NCI-H146 treated with DMSO at 0.1 percent for 48 hours (cell line): ENCODE data around the gene AOC2.
"Not testable (repeated sequence)": the region's sequence is repeated elsewhere in the genome, so short reads cannot be mapped to it uniquely, and the experiment has no call there.

ENCODE experiments used
- DNase-seq: peaks from one replicate; lab custom pipeline; 2025; ENCODE audit not compliant: unreplicated experiment; lab: John Stamatoyannopoulos, UW

Gene AOC2

DNA sequence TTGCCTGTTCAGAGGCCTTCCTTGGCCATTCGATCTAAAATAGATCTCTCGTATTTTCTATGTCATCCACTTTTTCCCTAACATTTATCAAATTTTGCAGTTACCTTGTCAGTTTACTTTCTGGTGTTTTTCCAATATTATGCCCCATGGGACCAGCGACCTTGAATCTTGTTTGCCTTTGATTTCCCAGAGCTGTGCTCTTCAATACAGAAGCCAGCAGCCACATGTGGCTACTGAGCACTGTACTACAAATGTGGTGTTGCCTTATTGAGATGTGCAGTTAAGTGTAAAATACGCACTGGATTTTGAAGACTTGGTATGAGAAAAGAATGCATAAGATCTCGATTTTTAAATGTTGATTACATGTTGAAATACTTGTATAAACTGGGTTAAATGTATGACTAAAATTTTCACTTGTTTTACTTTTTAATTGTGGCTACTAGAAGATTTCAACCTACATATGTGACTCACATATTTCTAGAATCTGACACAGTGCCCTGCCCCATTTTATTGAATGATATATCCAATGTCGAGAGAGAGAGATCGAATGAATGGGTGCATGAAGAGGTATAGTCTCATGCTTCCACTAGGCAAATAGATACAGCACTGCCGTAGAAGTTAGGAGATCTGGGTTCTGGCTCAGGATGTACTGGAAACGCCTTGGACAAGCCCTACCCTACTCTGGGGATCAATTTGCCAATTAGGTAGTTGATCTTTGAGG, 12.0 kb upstream of the AOC2 start:
- no peak for DNase-seq

DNA sequence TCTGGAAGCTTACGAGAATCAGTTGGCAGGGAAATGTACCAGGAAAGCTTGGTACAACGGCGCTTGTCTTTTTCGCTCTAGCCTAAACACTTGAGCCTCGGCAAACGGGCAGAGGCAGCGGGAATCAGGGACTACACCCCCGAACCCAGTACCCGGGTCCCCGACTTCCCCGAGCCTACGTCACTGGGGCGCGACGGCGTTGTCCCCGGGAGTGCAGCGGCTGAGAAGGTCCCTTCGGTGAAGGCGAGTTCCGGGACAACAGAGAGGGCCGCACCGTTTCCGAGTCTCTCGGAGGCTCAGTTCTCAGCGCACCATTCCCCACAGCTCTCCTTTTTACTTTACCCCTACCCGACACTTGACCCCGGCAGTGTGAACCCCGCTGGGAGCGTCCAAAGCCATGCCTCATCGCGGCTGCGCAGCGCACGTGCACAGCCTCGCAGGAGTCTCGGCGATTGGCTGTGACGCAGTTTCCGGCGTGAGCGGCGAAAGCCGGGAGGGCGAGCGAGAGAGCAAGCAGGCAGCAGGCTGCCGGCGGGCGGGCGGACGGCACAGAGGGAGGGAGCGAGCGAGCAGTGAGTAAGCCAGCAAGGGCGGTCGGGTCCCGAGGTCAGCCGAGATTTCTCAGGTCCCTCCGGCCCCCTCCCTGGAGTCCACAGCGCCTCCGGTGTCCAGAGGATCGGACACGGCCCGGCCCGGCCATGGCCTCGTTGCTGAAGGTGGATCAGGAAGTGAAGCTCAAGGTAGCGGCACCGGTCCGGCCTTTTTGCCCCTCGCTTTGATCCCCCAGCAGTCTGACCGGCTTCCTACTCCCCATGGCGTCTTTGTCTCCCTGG, 11.2 kb upstream of the AOC2 start, which contains the start of gene PSME3:
Gene PSME3 (plus strand): TSS at position 464 of the 833 bp plus-strand sequence. CDS start 235 bp downstream, at position 699.
- DNase-seq: peak; percentile 73

DNA sequence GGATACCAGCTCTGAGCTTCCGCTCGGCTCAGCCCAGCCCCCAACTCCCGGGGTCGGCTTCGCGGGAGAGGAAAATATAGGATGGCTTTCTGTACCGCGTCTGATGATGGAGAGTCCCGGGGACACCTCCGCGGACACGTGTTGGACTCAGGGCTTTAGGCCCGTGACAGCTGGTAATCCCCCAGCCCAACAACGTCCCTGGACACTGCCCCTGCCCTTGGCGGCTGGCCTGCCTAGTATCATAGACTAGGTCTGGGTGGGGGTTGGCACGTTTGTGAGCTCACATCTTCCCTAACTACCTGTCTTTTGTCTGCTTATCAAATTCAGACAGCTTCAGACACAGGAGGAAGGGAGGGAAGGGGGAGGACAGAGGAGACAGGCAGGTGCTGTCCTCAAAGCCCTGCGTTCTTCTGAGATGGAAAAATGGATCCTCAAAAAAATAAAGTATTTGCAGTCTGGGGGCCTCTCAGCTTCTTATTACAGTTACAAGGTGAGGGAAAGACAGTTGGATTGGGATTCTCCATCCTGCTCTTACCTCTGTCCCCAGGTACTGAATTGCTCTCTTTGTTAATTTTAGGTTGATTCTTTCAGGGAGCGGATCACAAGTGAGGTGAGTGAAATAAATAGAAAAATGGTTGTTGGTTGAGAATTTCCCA, 10.5 kb upstream of the AOC2 start:
- peak; percentile 58 for DNase-seq

DNA sequence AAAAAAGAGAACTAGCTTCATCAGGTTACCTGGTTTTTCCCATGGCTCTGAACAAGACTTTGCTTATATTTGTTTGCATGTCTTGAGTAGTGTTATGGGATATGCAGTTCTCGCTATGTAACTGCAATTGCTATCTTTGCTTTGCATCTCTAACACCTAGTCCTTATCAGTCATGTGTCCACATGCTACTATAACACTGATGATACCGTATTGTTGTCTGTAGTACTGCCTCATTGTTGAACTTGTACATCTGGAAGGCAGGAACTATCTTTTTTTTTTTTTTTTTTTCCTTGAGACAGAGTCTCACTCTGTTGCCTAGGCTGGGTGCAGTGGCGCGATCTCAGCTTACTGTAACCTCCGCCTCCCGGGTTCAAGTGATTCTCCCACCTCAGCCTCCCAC, 8.6 kb upstream of the AOC2 start:
- no peak for DNase-seq

DNA sequence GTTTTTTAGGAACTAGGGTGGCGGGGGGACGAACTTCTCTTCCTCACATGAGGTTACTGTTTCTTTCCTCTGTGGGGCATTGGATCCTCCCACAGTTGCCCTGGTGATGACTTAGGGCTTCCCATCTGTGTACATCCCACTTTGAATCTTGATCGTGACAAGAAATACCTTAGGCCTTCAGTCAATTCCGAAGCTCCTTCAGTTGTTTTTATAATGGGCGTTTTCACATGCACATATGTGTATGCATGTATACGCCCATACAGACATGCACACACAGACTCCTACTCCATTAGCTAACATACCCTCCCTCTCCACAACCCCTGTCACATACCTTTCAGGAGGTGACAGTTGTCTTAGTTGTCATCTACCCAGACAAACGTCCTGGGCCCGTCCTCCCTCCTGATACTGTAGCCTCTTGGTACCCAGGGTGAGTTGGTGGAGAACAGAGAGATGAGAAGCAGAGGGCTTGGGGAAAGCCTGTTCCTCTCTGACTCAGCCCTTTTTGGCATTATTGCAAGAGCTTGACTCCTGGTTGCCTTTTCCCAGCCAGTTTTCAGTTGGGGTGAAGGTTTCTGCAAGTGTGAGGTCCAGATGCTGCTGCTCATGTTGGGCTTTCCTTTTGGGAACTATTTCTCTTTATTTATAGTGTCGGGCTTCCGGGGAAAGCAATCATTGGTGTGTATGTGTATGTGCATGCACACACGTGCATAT, 2.2 kb upstream of the AOC2 start:
- no peak for DNase-seq

DNA sequence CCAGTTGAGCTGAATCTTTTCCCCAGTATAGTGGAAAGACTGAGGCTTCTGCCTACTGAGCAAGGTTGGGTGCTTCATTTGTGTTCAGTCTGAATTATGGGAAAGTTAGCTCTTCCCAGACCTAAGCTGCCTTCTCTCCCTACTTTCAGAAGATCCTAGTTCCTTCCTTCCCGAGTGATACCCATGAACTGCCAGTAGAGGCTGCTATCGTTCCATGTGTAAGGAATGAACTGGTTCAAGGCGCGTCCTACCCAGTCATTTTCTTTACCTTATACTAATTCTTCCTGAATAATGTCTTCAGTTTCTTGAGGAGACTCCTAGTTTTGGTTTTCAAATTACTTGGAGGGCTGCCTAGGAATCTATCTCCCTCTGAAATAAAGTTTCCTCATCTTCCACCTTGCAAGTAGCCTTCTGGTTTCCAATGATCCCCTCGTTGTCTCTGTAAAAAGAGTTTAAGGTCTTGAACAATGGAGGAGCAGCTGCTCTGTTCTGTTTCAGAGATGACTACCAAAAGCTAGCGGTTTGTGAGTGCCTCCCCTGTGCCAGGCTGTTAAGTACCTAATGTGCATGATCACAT, 934 bp upstream of the AOC2 start:
- DNase-seq: peak; percentile 23

DNA sequence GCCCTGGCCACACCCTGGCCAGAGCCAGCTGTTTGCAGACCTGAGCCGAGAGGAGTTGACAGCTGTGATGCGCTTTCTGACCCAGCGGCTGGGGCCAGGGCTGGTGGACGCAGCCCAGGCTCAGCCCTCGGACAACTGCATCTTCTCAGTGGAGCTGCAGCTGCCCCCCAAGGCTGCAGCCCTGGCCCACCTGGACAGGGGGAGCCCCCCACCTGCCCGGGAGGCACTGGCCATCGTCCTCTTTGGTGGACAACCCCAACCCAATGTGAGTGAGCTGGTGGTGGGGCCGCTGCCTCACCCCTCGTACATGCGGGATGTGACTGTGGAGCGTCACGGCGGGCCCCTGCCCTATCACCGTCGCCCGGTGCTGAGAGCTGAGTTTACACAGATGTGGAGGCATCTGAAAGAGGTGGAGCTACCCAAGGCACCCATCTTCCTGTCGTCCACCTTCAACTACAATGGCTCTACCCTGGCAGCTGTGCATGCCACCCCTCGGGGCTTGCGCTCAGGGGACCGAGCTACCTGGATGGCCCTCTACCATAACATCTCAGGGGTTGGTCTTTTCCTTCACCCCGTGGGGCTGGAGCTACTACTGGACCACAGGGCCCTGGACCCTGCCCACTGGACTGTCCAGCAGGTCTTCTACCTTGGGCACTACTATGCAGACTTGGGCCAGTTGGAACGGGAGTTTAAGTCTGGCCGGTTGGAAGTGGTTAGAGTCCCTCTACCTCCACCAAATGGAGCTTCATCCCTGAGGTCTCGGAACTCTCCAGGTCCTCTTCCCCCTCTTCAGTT, 578 bp downstream of the AOC2 start:
- DNase-seq: no peak

DNA sequence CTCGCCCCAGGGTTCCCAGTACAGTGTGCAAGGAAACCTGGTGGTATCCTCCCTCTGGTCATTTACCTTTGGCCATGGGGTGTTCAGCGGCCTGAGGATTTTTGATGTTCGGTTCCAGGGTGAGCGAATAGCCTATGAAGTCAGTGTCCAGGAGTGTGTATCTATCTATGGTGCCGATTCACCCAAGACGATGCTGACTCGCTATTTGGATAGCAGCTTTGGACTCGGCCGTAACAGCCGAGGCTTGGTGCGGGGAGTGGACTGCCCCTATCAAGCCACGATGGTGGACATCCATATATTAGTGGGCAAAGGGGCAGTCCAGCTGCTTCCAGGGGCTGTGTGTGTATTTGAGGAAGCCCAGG, 1.2 kb downstream of the AOC2 start:
- DNase-seq: no peak

DNA sequence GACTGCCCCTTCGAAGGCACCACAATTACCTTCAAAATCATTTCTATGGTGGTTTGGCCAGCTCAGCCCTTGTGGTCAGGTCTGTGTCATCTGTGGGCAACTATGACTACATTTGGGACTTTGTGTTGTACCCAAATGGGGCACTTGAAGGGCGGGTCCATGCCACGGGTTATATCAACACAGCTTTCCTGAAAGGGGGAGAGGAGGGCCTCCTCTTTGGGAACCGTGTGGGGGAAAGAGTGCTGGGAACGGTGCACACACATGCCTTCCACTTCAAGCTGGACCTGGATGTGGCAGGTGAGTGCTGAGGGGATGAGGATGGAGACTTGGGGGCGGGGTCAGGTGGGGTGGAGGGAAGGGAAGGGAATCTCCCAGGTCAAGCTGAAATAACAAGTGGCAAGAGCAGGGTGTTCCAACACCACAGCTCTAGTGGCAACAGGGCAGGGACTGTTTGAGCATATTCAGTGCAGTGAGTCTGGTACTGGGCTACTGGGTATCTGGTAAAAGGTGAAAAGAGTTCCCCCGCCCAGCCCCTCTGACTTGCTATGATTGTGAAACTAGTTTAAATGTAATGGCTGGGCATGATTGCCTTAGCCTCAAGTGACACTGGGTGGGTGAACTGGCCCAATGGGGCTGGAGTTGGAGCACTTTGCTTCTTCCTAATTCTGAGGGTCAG, 1.7 kb downstream of the AOC2 start:
- no peak for DNase-seq

DNA sequence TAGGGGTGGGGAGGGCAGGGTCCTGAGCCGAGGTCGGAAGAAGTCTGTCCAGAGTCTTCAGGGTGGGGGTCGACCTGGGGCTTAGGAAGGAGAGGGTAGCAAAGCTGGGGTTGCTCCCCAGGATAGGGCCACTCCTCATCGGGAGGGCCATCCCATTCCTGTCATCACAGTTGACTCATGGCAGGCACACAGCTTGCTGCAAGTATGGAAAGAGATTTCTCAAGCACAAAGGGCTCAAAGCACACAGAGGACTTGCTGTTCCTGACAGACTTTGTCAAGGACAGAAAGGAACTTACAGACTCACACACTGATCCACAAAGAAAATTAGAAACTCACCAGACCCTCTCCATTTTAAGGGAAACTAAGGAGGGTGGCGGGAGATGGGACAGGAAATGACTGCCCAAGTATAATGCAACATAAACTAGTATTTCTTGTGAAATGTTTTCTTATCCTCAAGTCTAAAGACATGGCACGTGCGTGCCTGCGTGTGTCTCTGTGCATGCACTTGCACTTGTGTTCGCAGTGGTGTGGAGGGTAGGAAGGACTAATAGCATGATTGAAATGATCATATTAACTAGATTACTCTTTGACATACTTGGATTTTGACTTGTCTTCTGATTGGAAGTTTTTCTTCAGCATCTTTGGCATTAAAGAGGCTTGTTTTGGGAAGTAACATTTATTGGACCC, 2.4 kb downstream of the AOC2 start:
- DNase-seq: no peak

DNA sequence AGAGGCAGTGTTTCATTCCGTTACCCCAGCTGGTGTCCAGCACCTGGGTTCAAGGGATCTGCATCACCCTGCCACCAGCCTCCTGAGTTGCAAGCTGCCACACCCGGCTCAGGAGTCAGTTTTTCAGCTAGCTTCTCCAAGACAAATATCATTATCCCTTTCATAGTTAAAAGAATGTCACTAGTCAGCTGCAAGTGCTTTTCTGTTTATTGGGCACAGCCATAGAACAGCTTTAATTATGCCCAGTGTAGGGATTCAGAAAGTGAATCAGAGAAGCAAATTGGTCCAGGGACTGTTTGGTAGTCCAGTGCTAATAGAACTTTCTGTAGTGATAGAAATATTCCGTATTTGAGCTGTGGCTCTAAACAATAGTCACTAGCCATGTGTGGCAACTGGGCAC, 3.7 kb downstream of the AOC2 start:
- DNase-seq: no peak

DNA sequence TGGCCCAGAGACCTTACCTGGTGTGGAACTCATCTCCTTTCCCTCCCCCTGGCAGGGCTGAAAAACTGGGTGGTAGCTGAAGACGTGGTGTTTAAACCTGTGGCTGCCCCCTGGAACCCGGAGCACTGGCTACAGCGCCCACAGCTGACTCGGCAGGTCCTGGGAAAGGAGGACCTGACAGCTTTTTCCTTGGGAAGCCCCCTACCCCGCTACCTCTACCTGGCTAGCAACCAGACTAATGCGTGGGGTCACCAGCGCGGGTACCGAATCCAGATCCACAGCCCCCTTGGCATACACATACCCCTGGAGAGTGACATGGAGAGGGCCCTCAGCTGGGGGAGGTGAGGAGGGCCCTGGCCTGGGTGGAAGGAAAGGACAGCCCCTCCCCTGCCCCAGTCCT, 4.7 kb downstream of the AOC2 start:
- DNase-seq: no peak

DNA sequence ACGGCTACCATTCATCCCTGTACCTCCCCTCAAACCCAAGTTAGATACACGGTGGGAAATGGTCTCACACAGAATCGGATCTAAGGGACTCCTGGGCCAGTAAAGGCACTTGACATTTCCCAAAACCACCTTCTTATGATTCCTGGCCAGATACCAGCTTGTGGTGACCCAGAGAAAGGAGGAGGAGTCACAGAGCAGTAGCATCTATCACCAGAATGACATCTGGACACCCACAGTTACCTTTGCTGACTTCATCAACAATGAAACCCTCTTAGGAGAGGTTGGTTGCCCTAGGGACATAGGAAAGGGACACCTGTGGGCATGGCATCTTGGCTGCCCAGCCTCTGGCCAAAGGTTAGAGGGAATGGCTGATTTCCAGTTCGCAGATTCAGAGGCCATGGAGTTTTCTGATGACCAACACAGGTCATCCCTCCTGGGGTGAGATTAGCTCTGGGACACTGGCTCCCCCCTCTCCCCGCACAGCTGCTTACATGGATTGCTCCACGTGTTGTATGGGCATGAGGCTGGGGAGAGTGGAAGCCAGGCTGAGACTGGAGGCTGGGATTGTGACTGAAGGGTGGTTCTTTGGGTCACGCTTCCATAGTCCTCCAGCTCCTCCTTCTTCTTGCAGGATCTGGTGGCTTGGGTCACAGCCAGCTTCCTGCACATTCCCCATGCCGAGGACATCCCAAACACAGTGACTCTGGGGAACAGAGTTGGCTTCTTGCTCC, 5.2 kb downstream of the AOC2 start:
- no peak for DNase-seq

DNA sequence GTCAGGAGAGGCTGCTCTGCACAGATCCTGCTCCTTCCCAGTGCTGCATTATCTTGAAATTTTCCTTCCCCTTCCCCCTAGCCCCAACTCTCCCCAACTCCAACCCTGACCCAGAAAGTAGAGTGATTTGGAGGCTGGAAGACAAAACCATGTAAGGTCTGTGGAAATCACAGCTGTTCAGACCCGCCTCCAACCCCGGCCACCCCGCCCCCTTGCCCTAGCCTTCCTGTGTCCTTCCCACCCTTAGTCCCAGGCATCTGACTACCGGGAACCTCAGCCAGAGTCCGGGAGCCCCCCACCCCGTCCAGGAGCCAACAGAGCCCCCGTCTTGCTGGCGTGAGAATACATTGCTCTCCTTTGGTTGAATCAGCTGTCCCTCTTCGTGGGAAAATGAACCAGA, 6.6 kb downstream of the AOC2 start, which contains the start of gene AOC3:
Gene AOC3 (plus strand): TSS at position 246 of the 400 bp plus-strand sequence. CDS start 145 bp downstream, at position 391.
- DNase-seq: no peak

DNA sequence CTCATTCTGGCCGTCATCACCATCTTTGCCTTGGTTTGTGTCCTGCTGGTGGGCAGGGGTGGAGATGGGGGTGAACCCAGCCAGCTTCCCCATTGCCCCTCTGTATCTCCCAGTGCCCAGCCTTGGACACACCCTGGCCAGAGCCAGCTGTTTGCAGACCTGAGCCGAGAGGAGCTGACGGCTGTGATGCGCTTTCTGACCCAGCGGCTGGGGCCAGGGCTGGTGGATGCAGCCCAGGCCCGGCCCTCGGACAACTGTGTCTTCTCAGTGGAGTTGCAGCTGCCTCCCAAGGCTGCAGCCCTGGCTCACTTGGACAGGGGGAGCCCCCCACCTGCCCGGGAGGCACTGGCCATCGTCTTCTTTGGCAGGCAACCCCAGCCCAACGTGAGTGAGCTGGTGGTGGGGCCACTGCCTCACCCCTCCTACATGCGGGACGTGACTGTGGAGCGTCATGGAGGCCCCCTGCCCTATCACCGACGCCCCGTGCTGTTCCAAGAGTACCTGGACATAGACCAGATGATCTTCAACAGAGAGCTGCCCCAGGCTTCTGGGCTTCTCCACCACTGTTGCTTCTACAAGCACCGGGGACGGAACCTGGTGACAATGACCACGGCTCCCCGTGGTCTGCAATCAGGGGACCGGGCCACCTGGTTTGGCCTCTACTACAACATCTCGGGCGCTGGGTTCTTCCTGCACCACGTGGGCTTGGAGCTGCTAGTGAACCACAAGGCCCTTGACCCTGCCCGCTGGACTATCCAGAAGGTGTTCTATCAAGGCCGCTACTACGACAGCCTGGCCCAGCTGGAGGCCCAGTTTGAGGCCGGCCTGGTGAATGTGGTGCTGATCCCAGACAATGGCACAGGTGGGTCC, 7.2 kb downstream of the AOC2 start:
- DNase-seq: not testable (repeated sequence)

DNA sequence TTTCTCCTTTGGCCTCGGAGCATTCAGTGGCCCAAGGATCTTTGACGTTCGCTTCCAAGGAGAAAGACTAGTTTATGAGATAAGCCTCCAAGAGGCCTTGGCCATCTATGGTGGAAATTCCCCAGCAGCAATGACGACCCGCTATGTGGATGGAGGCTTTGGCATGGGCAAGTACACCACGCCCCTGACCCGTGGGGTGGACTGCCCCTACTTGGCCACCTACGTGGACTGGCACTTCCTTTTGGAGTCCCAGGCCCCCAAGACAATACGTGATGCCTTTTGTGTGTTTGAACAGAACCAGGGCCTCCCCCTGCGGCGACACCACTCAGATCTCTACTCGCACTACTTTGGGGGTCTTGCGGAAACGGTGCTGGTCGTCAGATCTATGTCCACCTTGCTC, 8.0 kb downstream of the AOC2 start:
- DNase-seq: no peak

DNA sequence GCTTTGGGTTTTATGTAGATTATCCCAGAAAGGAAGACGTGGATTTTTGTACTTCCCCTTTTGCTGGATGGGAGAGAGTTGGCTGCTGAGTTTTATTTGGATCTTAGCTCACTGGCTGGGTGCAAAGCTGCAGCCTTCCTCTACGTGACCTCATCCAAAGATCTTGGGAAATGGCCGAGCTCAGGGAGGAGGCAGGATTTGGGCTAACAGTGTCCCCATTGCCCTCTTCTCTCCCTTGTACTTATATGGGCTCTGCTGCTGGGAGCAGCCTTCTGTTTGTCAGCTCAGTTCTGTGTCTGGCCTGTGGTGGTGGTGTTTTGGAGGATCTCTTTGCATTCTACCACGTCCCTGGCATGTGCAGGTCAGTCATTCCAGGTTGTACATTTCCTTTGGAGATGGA, 8.6 kb downstream of the AOC2 start:
- no peak for DNase-seq
